Astrocyte of the hippocampus (primary cell): ENCODE results near the gene ANKRD17.

ENCODE experiments used
- DNase-seq: peaks from one replicate; pipeline ENCODE4 v3.0.0; 2011; ENCODE audit warnings: low read depth, low spot score

Gene ANKRD17

DNA sequence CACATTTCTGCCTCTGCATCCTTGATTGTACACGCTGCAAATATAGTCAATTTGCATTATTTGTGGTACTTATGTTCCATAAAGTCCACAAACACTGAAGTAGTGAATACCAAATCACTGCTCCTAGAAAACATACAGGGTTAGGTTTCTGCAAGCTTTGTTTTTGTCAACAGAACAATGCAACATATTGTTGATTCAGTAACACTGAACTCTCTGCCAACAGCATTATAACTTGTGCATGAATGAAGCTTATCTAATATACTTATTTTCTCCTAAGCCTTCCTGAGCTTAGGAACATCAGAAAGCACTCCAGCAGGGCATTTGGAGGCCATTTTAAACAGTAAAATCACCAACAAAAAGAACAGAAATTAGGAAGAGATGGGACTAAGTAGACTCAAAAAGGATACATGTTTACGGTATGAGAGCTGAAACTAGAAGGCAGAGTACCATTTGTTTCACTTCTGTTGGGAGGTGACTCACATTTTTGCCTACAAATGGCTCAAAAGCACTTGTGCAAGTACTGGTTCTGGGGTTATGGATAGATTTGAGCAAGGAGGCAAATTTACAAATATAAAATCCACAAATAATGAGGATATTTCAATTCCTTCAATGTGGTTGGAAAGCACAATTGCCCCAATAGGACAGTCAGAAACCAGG is 203.2 kb downstream of the ANKRD17 start:
- no peak for DNase-seq

- peak; percentile 28 for DNase-seq
Measured at GRCh38 chr4:73053974-73054480, 204.6 kb downstream of the ANKRD17 start.

- no peak for DNase-seq
Measured at GRCh38 chr4:73053076-73053475, 205.5 kb downstream of the ANKRD17 start.

DNA sequence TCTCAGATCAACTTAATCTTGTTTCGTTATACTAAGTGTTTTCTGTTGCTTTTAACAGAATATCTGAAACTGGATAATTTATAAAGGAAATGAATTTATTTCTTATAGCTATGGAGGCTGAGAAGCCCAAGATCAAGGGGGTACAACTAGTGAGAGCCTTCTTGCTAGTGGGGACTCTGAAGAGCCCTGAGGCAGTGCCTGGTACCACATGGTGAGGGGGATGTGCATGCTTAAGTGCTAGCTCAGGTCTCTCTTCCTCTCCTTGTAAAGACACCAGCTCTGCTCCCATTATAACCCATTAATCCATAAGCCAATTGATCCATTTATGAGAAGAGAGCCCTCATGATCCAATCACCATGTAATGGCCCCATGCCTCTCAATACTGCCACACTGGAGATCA is 207.0 kb downstream of the ANKRD17 start:
- no peak for DNase-seq

DNA sequence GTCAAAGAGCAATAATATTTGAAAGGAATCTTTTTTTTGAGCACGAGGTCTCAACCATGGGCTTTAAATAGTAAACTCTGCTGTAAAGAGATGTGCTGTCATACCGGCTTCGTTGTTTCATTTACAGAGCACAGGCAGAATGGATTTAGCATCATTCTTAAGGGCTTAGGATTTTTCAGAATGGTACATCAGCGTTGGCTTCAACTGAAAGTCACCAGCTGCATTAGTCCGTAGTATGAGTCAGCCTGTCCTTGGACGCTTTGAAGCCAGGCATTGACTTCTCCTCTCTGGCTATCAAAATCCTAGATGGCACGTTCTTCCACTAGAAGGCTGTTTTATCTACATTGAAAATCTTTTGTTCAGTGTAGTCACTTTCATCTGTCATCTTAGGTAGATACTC is 212.7 kb downstream of the ANKRD17 start:
- no peak for DNase-seq

- no peak for DNase-seq
Measured at GRCh38 chr4:73037057-73037456, 221.5 kb downstream of the ANKRD17 start.

- no peak for DNase-seq
Measured at GRCh38 chr4:73036123-73036522, 222.5 kb downstream of the ANKRD17 start.

DNA sequence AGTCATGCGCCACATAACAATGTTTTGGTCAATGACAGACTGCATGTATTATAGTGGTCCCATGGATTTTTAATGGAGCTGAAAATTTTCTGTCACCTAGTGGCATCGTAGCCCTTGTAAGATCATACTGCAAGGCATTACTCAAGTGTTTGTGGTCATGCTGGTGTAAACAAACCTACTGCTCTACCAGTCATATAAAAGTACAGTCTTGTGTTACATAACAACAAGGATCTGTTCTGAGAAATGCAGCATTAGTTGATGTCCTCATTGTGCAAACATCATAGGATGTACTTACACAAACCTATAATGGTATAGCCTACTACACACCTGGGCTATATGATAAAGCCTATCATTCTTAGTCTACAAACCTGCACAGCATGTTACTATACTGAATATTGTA is 223.7 kb downstream of the ANKRD17 start:
- peak; percentile 8 for DNase-seq

- no peak for DNase-seq
Measured at GRCh38 chr4:73028621-73029020, 230.0 kb downstream of the ANKRD17 start.
